Measurements from ENCODE around the gene NRXN3.
A peak's percentile ranks its signal among the peaks of the same experiment; 100 is the strongest.

NRXN3 gene

DNA sequence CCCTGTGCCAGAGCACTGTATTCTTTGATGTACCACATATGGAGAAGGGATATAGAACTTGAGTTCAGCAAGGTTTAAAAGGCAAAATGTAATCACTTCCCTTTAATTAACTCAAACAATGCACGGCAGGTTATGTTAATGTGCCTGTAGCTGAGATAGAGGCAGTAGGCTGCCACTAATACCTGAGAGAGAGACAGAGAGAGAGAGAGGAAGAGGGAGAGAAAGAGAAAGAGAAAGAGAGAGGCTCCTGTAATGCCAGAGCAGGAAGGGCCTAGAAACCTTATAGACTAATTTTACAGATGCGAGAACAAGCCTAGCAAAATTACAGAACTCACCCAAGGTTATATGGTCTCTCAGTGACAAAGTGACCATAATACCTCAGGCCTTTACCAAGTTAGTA, 679.8 kb downstream of the NRXN3 start:
- no peak for DNase-seq

DNA sequence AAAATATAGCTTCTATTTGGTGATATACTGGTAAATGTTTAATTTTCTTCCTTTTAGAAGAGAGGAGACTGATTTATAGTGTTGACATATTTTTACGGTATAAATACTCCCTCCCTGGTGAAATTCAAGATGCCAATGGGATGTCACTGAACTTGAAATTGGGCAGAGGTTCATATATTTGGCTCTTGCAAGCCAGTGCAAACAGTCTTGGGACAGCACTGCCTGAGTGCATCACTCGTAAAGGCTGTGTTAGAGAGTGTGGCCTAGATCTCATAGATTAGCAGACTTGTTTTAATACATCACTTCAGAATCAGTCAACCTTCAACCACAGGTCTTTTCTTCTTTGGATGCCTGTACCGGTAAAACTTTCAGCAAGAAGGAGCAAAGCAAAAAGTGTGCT, 681.0 kb downstream of the NRXN3 start:
- DNase-seq = no peak

- no peak for DNase-seq
These were observed 681.9 kb downstream of the NRXN3 start for GRCh38 chr14:78852040-78852439.

- DNase-seq = no peak
These were observed 687.8 kb downstream of the NRXN3 start for GRCh38 chr14:78857974-78858373.

DNA sequence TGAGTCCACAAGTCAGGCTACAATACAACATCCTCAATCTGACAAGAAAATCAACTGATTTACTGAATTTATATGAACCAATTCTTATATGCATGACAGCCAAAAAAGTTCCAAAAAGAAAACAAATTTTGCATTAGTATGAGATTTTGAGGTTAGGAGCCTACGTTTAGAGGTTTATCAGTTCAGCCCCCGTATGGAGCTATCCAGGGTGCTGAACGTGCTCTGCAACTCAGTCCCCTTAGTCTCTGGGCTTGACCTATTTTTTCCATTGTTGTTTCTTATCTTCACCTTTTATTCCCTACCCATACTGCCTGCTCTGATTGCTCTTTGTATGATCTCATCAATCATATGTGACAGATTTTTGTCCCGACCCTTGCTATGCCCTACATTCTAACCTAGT, 693.0 kb downstream of the NRXN3 start:
- no peak for DNase-seq

GRCh38 chr14:78872837-78873236, 702.7 kb downstream of the NRXN3 start:
- DNase-seq = no peak

- DNase-seq = no peak
These were observed 703.4 kb downstream of the NRXN3 start for GRCh38 chr14:78873581-78873980.

DNA sequence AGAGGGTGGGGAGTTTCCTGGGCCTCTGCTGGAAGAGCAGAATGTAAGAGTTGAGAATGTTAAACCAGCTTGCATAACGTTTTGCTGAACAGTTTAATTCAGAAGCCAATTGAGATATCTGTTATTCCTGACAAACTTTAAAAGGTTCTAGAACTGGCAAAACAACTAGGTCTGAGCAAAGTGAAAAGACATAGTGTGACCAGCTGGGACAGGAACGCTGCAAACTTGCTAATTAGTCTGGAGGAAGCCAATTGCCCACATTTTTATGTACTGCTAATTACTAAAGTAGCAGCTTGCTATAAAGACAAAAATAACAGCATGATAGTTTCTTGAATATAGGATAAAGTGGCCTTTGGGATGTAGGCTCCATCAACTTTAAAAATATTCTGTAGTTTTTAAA, 704.9 kb downstream of the NRXN3 start:
- DNase-seq = no peak

DNA sequence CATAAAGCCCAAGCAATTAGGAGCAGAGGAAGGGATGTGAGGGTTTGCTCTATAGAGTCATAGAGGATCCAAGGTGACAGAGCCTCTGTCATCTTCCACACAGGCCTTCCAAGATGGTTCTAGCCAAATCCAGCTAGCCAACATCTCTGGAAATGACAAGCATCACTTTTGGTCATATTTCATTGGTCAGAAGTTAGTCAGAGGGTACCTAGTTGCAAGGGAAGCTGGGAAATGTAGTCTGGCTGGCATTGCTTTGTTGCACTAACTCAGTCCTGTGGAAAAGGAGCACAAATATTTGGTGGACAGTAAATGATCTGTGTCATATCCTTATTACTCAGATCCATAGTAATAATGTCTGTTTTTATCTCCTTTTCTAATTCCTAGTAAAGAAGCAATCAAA, 715.7 kb downstream of the NRXN3 start:
- no peak for DNase-seq

GRCh38 chr14:78897443-78897842, 727.3 kb downstream of the NRXN3 start:
- no peak for DNase-seq

- peak in 1 of 2 experiments; percentile 52 for DNase-seq
These were observed 731.9 kb downstream of the NRXN3 start for GRCh38 chr14:78902010-78902623.

- DNase-seq = peak in 1 of 2 experiments; percentile 13
These were observed 733.9 kb downstream of the NRXN3 start for GRCh38 chr14:78904094-78904493.

DNA sequence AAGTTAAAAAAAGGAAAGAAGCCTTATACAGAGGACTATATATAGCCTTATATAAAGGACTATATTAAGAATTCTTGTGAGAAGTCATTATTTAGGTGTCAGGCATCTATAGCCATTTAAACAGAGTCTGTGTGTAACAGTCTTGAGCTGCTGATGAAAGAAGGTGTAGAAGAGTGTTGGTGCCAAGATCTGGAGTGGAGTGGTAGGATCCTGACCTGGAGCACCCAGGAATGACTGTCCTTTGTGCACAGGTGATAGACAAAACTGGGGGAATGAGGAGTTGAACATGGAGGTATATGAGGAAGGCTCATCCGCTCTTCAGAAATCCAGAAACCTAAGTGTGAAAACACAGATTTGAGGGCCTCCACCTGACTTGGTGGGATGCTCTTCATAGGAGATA, 747.3 kb downstream of the NRXN3 start:
- no peak for DNase-seq

DNA sequence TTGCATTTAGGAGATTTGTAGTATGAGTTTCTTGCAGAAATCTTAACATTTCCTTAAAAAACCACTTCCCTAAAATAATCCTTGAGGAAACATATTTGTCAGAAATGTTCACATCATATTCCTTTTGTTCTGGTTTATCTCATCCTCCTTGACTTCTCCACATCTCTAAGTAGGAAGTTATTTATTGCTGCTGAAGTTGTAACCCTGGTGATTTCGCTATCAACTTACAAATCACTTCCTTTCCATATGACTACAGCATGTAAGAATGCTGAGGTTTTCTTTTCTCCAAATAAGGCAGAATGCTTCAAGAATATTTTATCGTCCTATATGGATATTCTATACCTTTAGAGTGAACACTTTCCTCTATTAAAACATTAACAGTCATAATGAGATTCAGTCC, 751.7 kb downstream of the NRXN3 start:
- DNase-seq = no peak

DNA sequence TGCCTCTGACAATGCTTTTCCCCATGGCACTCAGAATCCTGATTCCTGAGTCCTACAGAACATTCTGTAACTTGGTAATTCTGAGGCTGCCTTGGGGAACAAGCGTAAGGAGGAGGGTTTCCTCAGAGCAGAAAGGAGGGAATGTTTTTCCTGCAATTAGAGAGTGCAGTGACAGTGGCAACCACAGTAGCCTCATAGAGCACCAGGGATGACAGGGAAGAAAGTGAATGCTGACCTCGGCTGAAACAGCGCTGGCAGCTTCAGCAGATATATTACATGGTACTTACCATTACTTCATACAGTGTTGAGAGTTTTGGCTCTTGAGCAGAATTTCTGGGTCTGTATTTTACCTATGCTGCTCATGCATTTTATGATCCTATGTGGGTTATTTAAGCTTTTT, 757.1 kb downstream of the NRXN3 start:
- DNase-seq = no peak

- DNase-seq = no peak
These were observed 763.0 kb downstream of the NRXN3 start for GRCh38 chr14:78933166-78933565.

- DNase-seq = peak; percentile 11 to 37
These were observed 763.9 kb downstream of the NRXN3 start for GRCh38 chr14:78933948-78934524.

- no peak for DNase-seq
These were observed 776.8 kb downstream of the NRXN3 start for GRCh38 chr14:78946949-78947348.

- DNase-seq = no peak
These were observed 777.5 kb downstream of the NRXN3 start for GRCh38 chr14:78947681-78948080.

- DNase-seq = no peak
These were observed 780.5 kb downstream of the NRXN3 start for GRCh38 chr14:78950649-78951048.

GRCh38 chr14:78951602-78952001, 781.4 kb downstream of the NRXN3 start:
- no peak for DNase-seq

DNA sequence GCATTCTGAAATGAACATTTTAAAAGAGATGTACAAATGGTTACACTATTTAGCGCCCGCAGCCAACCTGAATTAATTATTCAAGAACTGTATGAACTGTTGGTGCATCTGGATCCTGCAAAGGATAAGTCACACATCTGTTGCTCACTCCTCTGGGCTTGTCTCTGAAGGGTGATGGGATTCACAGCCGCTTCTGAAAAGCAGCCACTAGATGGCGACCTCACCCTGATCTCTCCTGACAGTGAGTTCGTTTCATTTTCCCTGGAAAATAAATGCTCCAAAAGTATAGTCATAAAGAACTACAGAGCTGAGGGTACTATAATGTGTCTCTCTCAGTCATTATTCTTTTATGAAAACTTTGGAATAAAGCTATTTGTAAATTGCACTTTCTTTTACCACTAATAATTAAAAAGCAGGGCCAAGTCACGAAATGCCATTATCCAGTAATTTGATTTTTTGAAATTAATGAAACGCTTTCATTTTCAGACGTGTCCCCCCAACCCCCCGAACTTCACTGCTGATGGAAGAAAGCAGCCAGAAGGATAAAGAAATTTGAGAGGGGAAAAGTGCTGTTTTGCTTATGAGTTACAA, 789.6 kb downstream of the NRXN3 start:
- peak; percentile 30 to 84 for DNase-seq

- DNase-seq = no peak
These were observed 797.1 kb downstream of the NRXN3 start for GRCh38 chr14:78967111-78967809.

DNA sequence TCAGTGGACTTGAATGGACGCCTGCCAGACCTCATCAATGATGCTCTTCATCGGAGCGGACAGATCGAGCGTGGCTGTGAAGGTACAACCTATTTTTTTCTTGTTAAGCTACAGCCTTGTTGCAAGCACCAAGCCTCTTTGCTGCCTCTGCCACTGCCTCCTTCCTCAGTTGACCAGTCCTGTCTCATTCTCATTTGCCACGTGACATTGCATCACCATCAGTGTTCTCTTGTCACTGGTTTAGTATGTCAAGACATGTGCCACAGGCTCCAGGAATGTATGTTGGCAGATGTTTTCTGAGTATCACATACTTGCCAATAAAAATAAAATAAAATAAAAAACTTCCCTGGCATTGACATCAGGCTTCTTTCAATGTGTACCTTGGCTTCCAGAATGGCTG, 798.1 kb downstream of the NRXN3 start:
- no peak for DNase-seq
